ENCODE results near the gene ASMTL.
"Not testable (repeated sequence)": the region's sequence is repeated elsewhere in the genome, so short reads cannot be mapped to it uniquely, and the experiment has no call there.

ASMTL gene

GRCh38 chrX:1389181-1389992 is 63.3 kb downstream of the ASMTL start:
- DNase-seq, result no peak

- DNase-seq, result no peak
Measured at GRCh38 chrX:1388651-1389050, 64.1 kb downstream of the ASMTL start.

- DNase-seq, result no peak
Measured at GRCh38 chrX:1387141-1387776, 65.5 kb downstream of the ASMTL start.

GRCh38 chrX:1386338-1387127 is 66.2 kb downstream of the ASMTL start:
- no peak for DNase-seq

GRCh38 chrX:1385253-1386223 is 67.2 kb downstream of the ASMTL start:
- DNase-seq, result no peak

GRCh38 chrX:1384658-1385252 is 68.0 kb downstream of the ASMTL start:
- no peak for DNase-seq

GRCh38 chrX:1380672-1381233 is 72.0 kb downstream of the ASMTL start:
- no peak for DNase-seq

GRCh38 chrX:1378306-1378759 is 74.4 kb downstream of the ASMTL start:
- no peak for DNase-seq

- no peak for DNase-seq
Measured at GRCh38 chrX:1368385-1368698, 84.4 kb downstream of the ASMTL start.

- DNase-seq, result not testable (repeated sequence)
Measured at GRCh38 chrX:1366363-1366762, 86.3 kb downstream of the ASMTL start.

- DNase-seq, result no peak
Measured at GRCh38 chrX:1361910-1362309, 90.8 kb downstream of the ASMTL start.

GRCh38 chrX:1361275-1361674 is 91.4 kb downstream of the ASMTL start:
- DNase-seq, result peak in 9 of 56 donors; percentile 0 to 32 (median 8)

- no peak for DNase-seq
Measured at GRCh38 chrX:1360171-1360570, 92.5 kb downstream of the ASMTL start.

GRCh38 chrX:1359477-1359873 is 93.2 kb downstream of the ASMTL start:
- DNase-seq, result no peak

- no peak for DNase-seq
Measured at GRCh38 chrX:1358793-1359476, 93.8 kb downstream of the ASMTL start.

GRCh38 chrX:1357993-1358392 is 94.7 kb downstream of the ASMTL start:
- DNase-seq, result no peak

- DNase-seq, result peak in 3 of 56 donors; percentile 0 to 4 (median 2)
Measured at GRCh38 chrX:1355131-1356046, 97.3 kb downstream of the ASMTL start.
